ENCODE results near the gene ASTN1. TPM values are rescaled to one million over a fixed set of nuclear protein-coding genes. Genes with fewer than 3 reads are reported as not detected.
A peak's percentile ranks its signal among the peaks of the same experiment; 100 is the strongest.

The ASTN1 gene
- 1 to 10 TPM; 1.7 to 2.0 (median 1.8) TPM for polyA plus RNA-seq (ENCODE audit: insufficient read length in 4 of 4)

GRCh38 chr1:177164380-177165068 lies at the start of gene ASTN1:
Gene ASTN1, minus strand, starts transcription at chr1:177164712. Its CDS starts 36 bp downstream, at chr1:177164676.
- DNase-seq (ENCODE audit: low read depth in 4 of 4, low spot score in 3 of 4), result no peak

- no peak for DNase-seq (ENCODE audit: low read depth in 4 of 4, low spot score in 3 of 4)
Measured at GRCh38 chr1:177211231-177211630, 46.7 kb upstream of the ASTN1 start.

GRCh38 chr1:177210071-177210470 lies 45.6 kb upstream of the ASTN1 start:
- DNase-seq (ENCODE audit: low read depth in 4 of 4, low spot score in 3 of 4), result no peak

- DNase-seq (ENCODE audit: low read depth in 4 of 4, low spot score in 3 of 4), result peak in 1 of 4 donors; percentile 14
Measured at GRCh38 chr1:177209357-177209756, 44.8 kb upstream of the ASTN1 start.

GRCh38 chr1:177208920-177209319 lies 44.4 kb upstream of the ASTN1 start:
- no peak for DNase-seq (ENCODE audit: low read depth in 4 of 4, low spot score in 3 of 4)

GRCh38 chr1:177206831-177207355 lies 42.4 kb upstream of the ASTN1 start:
- DNase-seq (ENCODE audit: low read depth in 4 of 4, low spot score in 3 of 4), result no peak

- no peak for DNase-seq (ENCODE audit: low read depth in 4 of 4, low spot score in 3 of 4)
Measured at GRCh38 chr1:177200290-177200689, 35.8 kb upstream of the ASTN1 start.

GRCh38 chr1:177198243-177198642 lies 33.7 kb upstream of the ASTN1 start:
- no peak for DNase-seq (ENCODE audit: low read depth in 4 of 4, low spot score in 3 of 4)

GRCh38 chr1:177190308-177190970 lies 25.9 kb upstream of the ASTN1 start:
- no peak for DNase-seq (ENCODE audit: low read depth in 4 of 4, low spot score in 3 of 4)

- DNase-seq (ENCODE audit: low read depth in 4 of 4, low spot score in 3 of 4), result no peak
Measured at GRCh38 chr1:177186639-177187038, 22.1 kb upstream of the ASTN1 start.

- no peak for DNase-seq (ENCODE audit: low read depth in 4 of 4, low spot score in 3 of 4)
Measured at GRCh38 chr1:177185209-177185608, 20.7 kb upstream of the ASTN1 start.

GRCh38 chr1:177183836-177184235 lies 19.3 kb upstream of the ASTN1 start:
- no peak for DNase-seq (ENCODE audit: low read depth in 4 of 4, low spot score in 3 of 4)

- peak in 1 of 4 donors; percentile 42 for DNase-seq (ENCODE audit: low read depth in 4 of 4, low spot score in 3 of 4)
Measured at GRCh38 chr1:177181631-177182291, 17.2 kb upstream of the ASTN1 start.

- no peak for DNase-seq (ENCODE audit: low read depth in 4 of 4, low spot score in 3 of 4)
Measured at GRCh38 chr1:177181280-177181630, 16.7 kb upstream of the ASTN1 start.

- DNase-seq (ENCODE audit: low read depth in 4 of 4, low spot score in 3 of 4), result no peak
Measured at GRCh38 chr1:177174921-177175634, 10.6 kb upstream of the ASTN1 start.

- DNase-seq (ENCODE audit: low read depth in 4 of 4, low spot score in 3 of 4), result no peak
Measured at GRCh38 chr1:177173976-177174375, 9.5 kb upstream of the ASTN1 start.

GRCh38 chr1:177172866-177173265 lies 8.4 kb upstream of the ASTN1 start:
- no peak for DNase-seq (ENCODE audit: low read depth in 4 of 4, low spot score in 3 of 4)

- no peak for DNase-seq (ENCODE audit: low read depth in 4 of 4, low spot score in 3 of 4)
Measured at GRCh38 chr1:177172272-177172671, 7.8 kb upstream of the ASTN1 start.

- DNase-seq (ENCODE audit: low read depth in 4 of 4, low spot score in 3 of 4), result no peak
Measured at GRCh38 chr1:177171536-177172123, 7.1 kb upstream of the ASTN1 start.

- DNase-seq (ENCODE audit: low read depth in 4 of 4, low spot score in 3 of 4), result peak in 1 of 4 donors; percentile 31
Measured at GRCh38 chr1:177170756-177171535, 6.4 kb upstream of the ASTN1 start, which contains the start of gene BRINP2. Gene BRINP2, plus strand, starts transcription at chr1:177170958. Its CDS starts 58,919 bp downstream, at chr1:177229877.

All from right renal pelvis (tissue), 4 donors.